Measurements from ENCODE around the gene CHKB. TPM values are rescaled to one million over a fixed set of nuclear protein-coding genes. Genes with fewer than 3 reads are reported as not detected.

CHKB gene
- total and polyA plus RNA-seq, 2 of the 8 experiments (the other 6 are each of a cell fraction or from before 2014, with no cell fraction given), result 27.9 to 42.2 TPM

DNA sequence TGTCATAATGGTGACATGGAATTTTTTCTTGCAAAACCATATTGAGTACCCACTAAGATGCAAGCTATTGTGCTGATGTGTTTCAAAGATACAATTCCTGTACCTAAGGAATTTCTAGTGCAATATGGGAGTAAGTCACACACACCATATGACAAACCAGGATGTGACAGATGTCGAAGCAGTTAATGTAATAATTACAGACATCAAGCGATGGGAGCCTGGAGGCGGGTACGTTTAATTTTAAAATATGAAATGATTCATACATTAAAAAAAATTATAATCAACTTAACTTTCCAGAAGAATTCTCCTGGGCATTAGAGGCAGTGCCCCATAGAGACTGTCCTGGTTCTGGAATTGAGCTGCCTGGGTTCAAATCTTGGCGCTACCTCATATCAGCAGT, 25.9 kb downstream of the CHKB start:
- H3K9me3 ChIP-seq (ENCODE audit: insufficient read depth in 2 of 2, low read depth in 1 of 2, low read length in 1 of 2), result no peaks in the 10 kb centered on the region
- H3K36me3 ChIP-seq (ENCODE audit: control insufficient read depth in 2 of 4, insufficient read depth in 4 of 4, low read length in 3 of 4), result no peaks in the 10 kb centered on the region
- ChIA-PET CTCF (ENCODE audit: partially characterized antibody) (interaction anchor here (1.1 to 1.6 kb wide), 3 partner anchors 9 to 64 kb away, joined by 3 to 5 read pairs (median 3); no protein-coding TSS in a partner anchor), POLR2A (ENCODE audit: partially characterized antibody) (interaction anchor here (1.8 to 2.9 kb wide), 2 partner anchors 10 to 21 kb away, joined by 7 to 8 read pairs; partner anchors contain the start of gene CPT1B)
- no peak overlapping the region for H2BK12ac ChIP-seq (ENCODE audit: low read depth, low read length)
- no peak overlapping the region for H4K91ac ChIP-seq (replicated peaks; ENCODE audit: insufficient read length, low read length)
- H3K23ac ChIP-seq (ENCODE audit: insufficient read length), result no peak overlapping the region
- no peak overlapping the region for H2AK5ac ChIP-seq (ENCODE audit: low read depth, low read length)
- no peak overlapping the region for H3K14ac ChIP-seq (ENCODE audit: insufficient read length)
- DNase-seq (ENCODE audit: low read depth in 1 of 2, low spot score in 2 of 2), result no peak
- H3K27me3 ChIP-seq (replicated peaks in 1 of 4; ENCODE audit: control insufficient read depth in 3 of 4, extremely low read depth in 1 of 4, insufficient read depth in 3 of 4, low read length in 3 of 4), result 0 out of 7 replicates have a peak, but pooled peaks cover 0 to 2% (median 0%) of the 10 kb centered on the region in 4 experiments
- no peaks in the 10 kb centered on the region for H4K20me1 ChIP-seq (replicated peaks in 1 of 2; ENCODE audit: control insufficient read depth in 1 of 2, insufficient read depth in 2 of 2, low read length in 2 of 2)
- no peak overlapping the region for H3K56ac ChIP-seq (replicated peaks; ENCODE audit: insufficient read length, low read depth, low read length)
- H2BK20ac ChIP-seq (ENCODE audit: low read length), result no peak overlapping the region
- H3K18ac ChIP-seq (ENCODE audit: extremely low read depth, low read length), result no peak overlapping the region
- H3K9ac ChIP-seq (replicated peaks in 1 of 4; ENCODE audit: extremely low read depth in 1 of 4, low read depth in 3 of 4, low read length in 3 of 4), result no peak overlapping the region
- no peak overlapping the region for H3K4ac ChIP-seq (replicated peaks; ENCODE audit: insufficient read length, low read depth, low read length)
- H4K8ac ChIP-seq (ENCODE audit: extremely low read depth, insufficient read depth, low read length), result no peak overlapping the region
- no peak overlapping the region for H2BK5ac ChIP-seq (ENCODE audit: low read depth, low read length)
- no peak overlapping the region for H2BK15ac ChIP-seq (ENCODE audit: low read length)
- H3K23me2 ChIP-seq (ENCODE audit: low read depth, low read length), result no peaks in the 10 kb centered on the region
- no peaks in the 10 kb centered on the region for H3K79me1 ChIP-seq (ENCODE audit: low read depth, low read length)
- no peaks in the 10 kb centered on the region for H3K79me2 ChIP-seq (ENCODE audit: control insufficient read depth in 1 of 2, insufficient read depth in 2 of 2, low read length in 2 of 2)
- H4K5ac ChIP-seq (ENCODE audit: insufficient read length, low read depth, low read length), result no peak overlapping the region
- H2BK120ac ChIP-seq (replicated peaks; ENCODE audit: low read depth, low read length), result no peak overlapping the region
- WGBS, 2 experiments (ENCODE audit: extremely low coverage in 1 of 2, insufficient coverage in 1 of 2, insufficient read length in 1 of 2, insufficient replicate concordance in 2 of 2, low coverage in 1 of 2, low lambda C conversion rate in 2 of 2, missing lambda C conversion rate in 1 of 2), result 94% methylated on average over 5 of the region's 5 CpGs; no CpG with 5 or more reads in 1 of the 2 experiments
- no peak overlapping the region for H3K27ac ChIP-seq (ENCODE audit: low read depth, low read length)
- no peak overlapping the region for H3K4me3 ChIP-seq (ENCODE audit: extremely low read depth in 1 of 4, insufficient read depth in 2 of 4, low read depth in 3 of 4, low read length in 4 of 4)
- peaks cover 0 to 3% (median 1%) of the 10 kb centered on the region in 4 experiments; a peak in 3 of 7 replicates for H3K4me1 ChIP-seq (replicated peaks in 1 of 4; ENCODE audit: control insufficient read depth in 3 of 4, insufficient read depth in 4 of 4, low read length in 3 of 4)
- FAIRE-seq, result no peak
- no peak overlapping the region for H3K4me2 ChIP-seq (ENCODE audit: insufficient read depth in 1 of 2, low read depth in 2 of 2, low read length in 2 of 2)
- H2AFZ ChIP-seq (ENCODE audit: low read length), result no peak overlapping the region
- TF ChIP-seq MAFK (IDR thresholded peaks at IDR 0.05; ENCODE audit: low read depth, low read length), result no peak
- TF ChIP-seq RAD21 (IDR thresholded peaks at IDR 0.05 in 1 of 2, conservative IDR thresholded peaks at IDR 0.05 in 1 of 2; ENCODE audit: low read depth in 2 of 2, low read length in 2 of 2), result no peak
- TF ChIP-seq HDAC2 (IDR thresholded peaks at IDR 0.05; ENCODE audit: borderline replicate concordance in 1 of 2, low read depth in 2 of 2, low read length in 2 of 2), result no peak
- TF ChIP-seq, protein P1, sequence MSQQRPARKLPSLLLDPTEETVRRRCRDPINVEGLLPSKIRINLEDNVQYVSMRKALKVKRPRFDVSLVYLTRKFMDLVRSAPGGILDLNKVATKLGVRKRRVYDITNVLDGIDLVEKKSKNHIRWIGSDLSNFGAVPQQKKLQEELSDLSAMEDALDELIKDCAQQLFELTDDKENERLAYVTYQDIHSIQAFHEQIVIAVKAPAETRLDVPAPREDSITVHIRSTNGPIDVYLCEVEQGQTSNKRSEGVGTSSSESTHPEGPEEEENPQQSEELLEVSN (IDR thresholded peaks at IDR 0.05), result no peak
- no peak for TF ChIP-seq FOSL1 (IDR thresholded peaks at IDR 0.05; ENCODE audit: insufficient read depth, low read depth, low read length)
- TF ChIP-seq CBX5 (IDR thresholded peaks at IDR 0.05; ENCODE audit: low read depth, low read length), result no peak
- TF ChIP-seq SIX5 (IDR thresholded peaks at IDR 0.05; ENCODE audit: low read depth, low read length), result no peak
- no peak for TF ChIP-seq CHD2 (IDR thresholded peaks at IDR 0.05; ENCODE audit: low read length)
- no peak for TF ChIP-seq NRF1 (IDR thresholded peaks at IDR 0.05; ENCODE audit: low read depth, low read length)
- TF ChIP-seq KDM5A (IDR thresholded peaks at IDR 0.05; ENCODE audit: low read length), result no peak
- TF ChIP-seq RFX5 (IDR thresholded peaks at IDR 0.05; ENCODE audit: borderline replicate concordance, low read depth, low read length), result no peak
- no peak for TF ChIP-seq RXRA (IDR thresholded peaks at IDR 0.05; ENCODE audit: insufficient read depth, low read depth, low read length)
